ENCODE measurements around the gene CD80.

GRCh38 chr3:119575507-119575906 is 16.1 kb upstream of the CD80 start:
- TF ChIP-seq CSDC2 (CRISPR knock-in tag; IDR thresholded peaks at IDR 0.05) = no peak
- TF ChIP-seq RARB (CRISPR knock-in tag; IDR thresholded peaks at IDR 0.05) = no peak
- no peak for TF ChIP-seq TCF4 (CRISPR knock-in tag; IDR thresholded peaks at IDR 0.05; ENCODE audit: borderline replicate concordance)
- TF ChIP-seq, protein P1, sequence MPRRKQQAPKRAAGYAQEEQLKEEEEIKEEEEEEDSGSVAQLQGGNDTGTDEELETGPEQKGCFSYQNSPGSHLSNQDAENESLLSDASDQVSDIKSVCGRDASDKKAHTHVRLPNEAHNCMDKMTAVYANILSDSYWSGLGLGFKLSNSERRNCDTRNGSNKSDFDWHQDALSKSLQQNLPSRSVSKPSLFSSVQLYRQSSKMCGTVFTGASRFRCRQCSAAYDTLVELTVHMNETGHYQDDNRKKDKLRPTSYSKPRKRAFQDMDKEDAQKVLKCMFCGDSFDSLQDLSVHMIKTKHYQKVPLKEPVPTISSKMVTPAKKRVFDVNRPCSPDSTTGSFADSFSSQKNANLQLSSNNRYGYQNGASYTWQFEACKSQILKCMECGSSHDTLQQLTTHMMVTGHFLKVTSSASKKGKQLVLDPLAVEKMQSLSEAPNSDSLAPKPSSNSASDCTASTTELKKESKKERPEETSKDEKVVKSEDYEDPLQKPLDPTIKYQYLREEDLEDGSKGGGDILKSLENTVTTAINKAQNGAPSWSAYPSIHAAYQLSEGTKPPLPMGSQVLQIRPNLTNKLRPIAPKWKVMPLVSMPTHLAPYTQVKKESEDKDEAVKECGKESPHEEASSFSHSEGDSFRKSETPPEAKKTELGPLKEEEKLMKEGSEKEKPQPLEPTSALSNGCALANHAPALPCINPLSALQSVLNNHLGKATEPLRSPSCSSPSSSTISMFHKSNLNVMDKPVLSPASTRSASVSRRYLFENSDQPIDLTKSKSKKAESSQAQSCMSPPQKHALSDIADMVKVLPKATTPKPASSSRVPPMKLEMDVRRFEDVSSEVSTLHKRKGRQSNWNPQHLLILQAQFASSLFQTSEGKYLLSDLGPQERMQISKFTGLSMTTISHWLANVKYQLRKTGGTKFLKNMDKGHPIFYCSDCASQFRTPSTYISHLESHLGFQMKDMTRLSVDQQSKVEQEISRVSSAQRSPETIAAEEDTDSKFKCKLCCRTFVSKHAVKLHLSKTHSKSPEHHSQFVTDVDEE (CRISPR knock-in tag; IDR thresholded peaks at IDR 0.05) = no peak
- no peak for TF ChIP-seq PATZ1 (CRISPR knock-in tag; IDR thresholded peaks at IDR 0.05; ENCODE audit: borderline replicate concordance)
- TF ChIP-seq BACH2 (CRISPR knock-in tag; IDR thresholded peaks at IDR 0.05; ENCODE audit: borderline replicate concordance) = no peak
- TF ChIP-seq ZNF8 (CRISPR knock-in tag; IDR thresholded peaks at IDR 0.05) = no peak
- TF ChIP-seq GLIS3 (CRISPR knock-in tag; IDR thresholded peaks at IDR 0.05) = no peak
- no peak for TF ChIP-seq POU6F1 (CRISPR knock-in tag; IDR thresholded peaks at IDR 0.05; ENCODE audit: borderline replicate concordance, low read depth)
